HG02885 (cell line): ENCODE data around the gene ERFL.
A peak's percentile ranks its signal among the peaks of the same experiment; 100 is the strongest.

Experiments
- ATAC-seq: cut with Tn5 transposase; IDR thresholded peaks from one replicate; pipeline ENCODE4 v1.9.1; 2021; ENCODE audit warnings: mild to moderate bottlenecking; ENCODE audit not compliant: unreplicated experiment, poor library complexity

The ERFL gene

GRCh38 chr19:41928221-41928683 lies at the start of gene ERFL:
Gene ERFL (minus strand): TSS chr19:41928449. CDS start chr19:41912919, 15,530 bp downstream.
- ATAC-seq = no peak

GRCh38 chr19:41977916-41978315 lies 49.7 kb upstream of the ERFL start:
- no peak for ATAC-seq

GRCh38 chr19:41974652-41975051 lies 46.4 kb upstream of the ERFL start:
- no peak for ATAC-seq

- no peak for ATAC-seq
These were observed 43.1 kb upstream of the ERFL start for GRCh38 chr19:41971363-41971762.

GRCh38 chr19:41969772-41970458 lies 41.7 kb upstream of the ERFL start:
- no peak for ATAC-seq

- no peak for ATAC-seq
These were observed 40.7 kb upstream of the ERFL start for GRCh38 chr19:41968751-41969595.

- no peak for ATAC-seq
These were observed 39.0 kb upstream of the ERFL start for GRCh38 chr19:41967054-41967783.

- ATAC-seq = no peak
These were observed 36.9 kb upstream of the ERFL start for GRCh38 chr19:41965106-41965505.

GRCh38 chr19:41960973-41961372 lies 32.7 kb upstream of the ERFL start:
- ATAC-seq = no peak

GRCh38 chr19:41959056-41960053 lies 31.1 kb upstream of the ERFL start, which contains the start of gene RABAC1:
Gene RABAC1 (minus strand): TSS chr19:41959321. CDS start chr19:41959292, 29 bp downstream.
- ATAC-seq = peak; percentile 88

- ATAC-seq = peak; percentile 56
These were observed 30.3 kb upstream of the ERFL start for GRCh38 chr19:41958367-41959055.

- peak; percentile 33 for ATAC-seq
These were observed 29.7 kb upstream of the ERFL start for GRCh38 chr19:41957838-41958366.

GRCh38 chr19:41957161-41957837 lies 29.1 kb upstream of the ERFL start:
- no peak for ATAC-seq

- no peak for ATAC-seq
These were observed 28.4 kb upstream of the ERFL start for GRCh38 chr19:41956621-41957020.

- ATAC-seq = no peak
These were observed 27.3 kb upstream of the ERFL start for GRCh38 chr19:41955521-41955920.

GRCh38 chr19:41951686-41952172 lies 23.5 kb upstream of the ERFL start:
- no peak for ATAC-seq

- ATAC-seq = no peak
These were observed 18.8 kb upstream of the ERFL start for GRCh38 chr19:41947091-41947490.
